SU-DHL-6 (cell line): ENCODE results near the gene NANOS3.

Experiments
- H2AFZ ChIP-seq: fragments of 200-600 bp; sonication (generic); 2 replicates; pipeline ENCODE4 v1.6.1; 2014; ENCODE audit warnings: low read depth, mild to moderate bottlenecking, moderate library complexity, mixed read lengths, antibody characterized with exemption, low read length; ENCODE audit not compliant: severe bottlenecking
- H3F3A ChIP-seq: fragments of 200-600 bp; shearing (Covaris generic); 2 replicates; pipeline ENCODE4 v1.6.0; 2016; ENCODE audit warnings: antibody characterized with exemption, mild to moderate bottlenecking; ENCODE audit not compliant: insufficient read depth
- H3K27ac ChIP-seq: fragments of 200-600 bp; sonication (generic); 2 replicates; pipeline ENCODE4 v1.5.1; 2016; ENCODE audit warnings: low read depth, mild to moderate bottlenecking, low read length, moderate library complexity, mixed read lengths
- H3K27me3 ChIP-seq: fragments of 200-600 bp; sonication (generic), shearing (Covaris generic); 2 replicates; pipeline ENCODE4 v1.6.0; 2014; ENCODE audit warnings: mild to moderate bottlenecking, low read length
- H3K36me3 ChIP-seq: fragments of 200-600 bp; sonication (generic); 2 replicates; pipeline ENCODE4 v1.6.1; 2014; ENCODE audit warnings: mild to moderate bottlenecking, low read length, mixed read lengths
- H3K4me2 ChIP-seq: fragments of 300-600, 200-600 bp; shearing (Covaris generic), sonication (generic); 2 replicates; pipeline ENCODE4 v1.6.0; 2014; ENCODE audit warnings: low read length, low read depth, mild to moderate bottlenecking; ENCODE audit not compliant: poor library complexity, severe bottlenecking
- H3K4me3 ChIP-seq: fragments of 200-600 bp; sonication (generic); 2 replicates; pipeline ENCODE4 v1.5.1; 2014; ENCODE audit warnings: antibody characterized with exemption, low read length, mild to moderate bottlenecking, mixed read lengths; ENCODE audit not compliant: insufficient read depth, poor library complexity, severe bottlenecking
- H3K79me2 ChIP-seq: fragments of 200-600 bp; sonication (generic); 2 replicates; pipeline ENCODE4 v1.6.1; 2014; ENCODE audit warnings: mild to moderate bottlenecking, low read length, moderate library complexity; ENCODE audit not compliant: insufficient read depth
- H3K9ac ChIP-seq: fragments of 200-600 bp; sonication (generic); 2 replicates; pipeline ENCODE4 v1.7.0; 2014; ENCODE audit warnings: mild to moderate bottlenecking, low read length
- H3K9me2 ChIP-seq: fragments of 200-600 bp; sonication (generic); replicated peaks from 2 replicates; pipeline ENCODE4 v1.6.1; 2014; ENCODE audit warnings: low read length; ENCODE audit not compliant: insufficient read depth
- H3K9me3 ChIP-seq: fragments of 200-600 bp; sonication (generic); 2 replicates; pipeline ENCODE4 v1.6.1; 2014; ENCODE audit warnings: low read length, mixed read lengths; ENCODE audit not compliant: insufficient read depth
- H4K20me1 ChIP-seq: fragments of 200-600 bp; sonication (generic); 2 replicates; pipeline ENCODE4 v1.6.1; 2014; ENCODE audit warnings: low read depth, mild to moderate bottlenecking, antibody characterized with exemption, low read length, moderate library complexity, mixed read lengths
- EZH2phosphoT487 ChIP-seq: fragments of 200-600 bp; sonication (generic), shearing (Covaris generic); conservative IDR thresholded peaks from 2 replicates; pipeline ENCODE4 v1.6.1; 2018; ENCODE audit warnings: mild to moderate bottlenecking, antibody characterized with exemption, low read length, moderate library complexity, mixed read lengths
- TF ChIP-seq, protein P1 (sequence below): fragments of 200-600 bp; sonication (generic); IDR thresholded peaks from one replicate; pipeline ENCODE4 v1.5.1; 2017; ENCODE audit warnings: antibody characterized with exemption, mild to moderate bottlenecking, low read length, moderate library complexity; ENCODE audit not compliant: insufficient read depth, poor library complexity, severe bottlenecking

The NANOS3 gene

DNA sequence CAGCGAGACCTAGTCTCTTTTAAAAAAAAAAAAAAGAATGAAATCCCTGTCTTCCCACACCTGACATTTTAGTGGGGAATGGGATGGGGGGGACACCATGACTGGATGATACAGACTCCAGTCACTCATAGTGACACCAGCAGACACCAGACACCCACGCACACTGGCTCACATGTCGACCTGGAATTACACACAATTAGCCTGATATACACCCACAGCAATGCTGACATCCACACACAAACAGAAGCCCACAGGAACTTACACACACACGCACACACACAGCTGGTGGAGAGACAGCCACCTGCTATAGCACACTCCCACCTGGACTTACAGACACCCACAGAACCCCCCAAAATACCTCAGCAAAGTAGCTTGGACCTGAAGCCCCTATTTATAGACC is 8.3 kb upstream of the NANOS3 start:
- Histone ChIP-seq H3F3A (no peaks in the 10 kb centered on the region), H3K9ac (no peak overlapping the region), H3K9me2 (no peaks in the 10 kb centered on the region), H3K27me3 (no peaks in the 10 kb centered on the region), H3K4me3 (no peak overlapping the region), H4K20me1 (no peaks in the 10 kb centered on the region), H3K36me3 (no peaks in the 10 kb centered on the region), H3K4me2 (no peak overlapping the region), H3K9me3 (no peaks in the 10 kb centered on the region), H3K27ac (no peak overlapping the region), H3K79me2 (no peaks in the 10 kb centered on the region), H2AFZ (no peak overlapping the region)
- TF ChIP-seq EZH2phosphoT487 = no peak
- TF ChIP-seq, protein P1, sequence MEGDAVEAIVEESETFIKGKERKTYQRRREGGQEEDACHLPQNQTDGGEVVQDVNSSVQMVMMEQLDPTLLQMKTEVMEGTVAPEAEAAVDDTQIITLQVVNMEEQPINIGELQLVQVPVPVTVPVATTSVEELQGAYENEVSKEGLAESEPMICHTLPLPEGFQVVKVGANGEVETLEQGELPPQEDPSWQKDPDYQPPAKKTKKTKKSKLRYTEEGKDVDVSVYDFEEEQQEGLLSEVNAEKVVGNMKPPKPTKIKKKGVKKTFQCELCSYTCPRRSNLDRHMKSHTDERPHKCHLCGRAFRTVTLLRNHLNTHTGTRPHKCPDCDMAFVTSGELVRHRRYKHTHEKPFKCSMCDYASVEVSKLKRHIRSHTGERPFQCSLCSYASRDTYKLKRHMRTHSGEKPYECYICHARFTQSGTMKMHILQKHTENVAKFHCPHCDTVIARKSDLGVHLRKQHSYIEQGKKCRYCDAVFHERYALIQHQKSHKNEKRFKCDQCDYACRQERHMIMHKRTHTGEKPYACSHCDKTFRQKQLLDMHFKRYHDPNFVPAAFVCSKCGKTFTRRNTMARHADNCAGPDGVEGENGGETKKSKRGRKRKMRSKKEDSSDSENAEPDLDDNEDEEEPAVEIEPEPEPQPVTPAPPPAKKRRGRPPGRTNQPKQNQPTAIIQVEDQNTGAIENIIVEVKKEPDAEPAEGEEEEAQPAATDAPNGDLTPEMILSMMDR = no peak

DNA sequence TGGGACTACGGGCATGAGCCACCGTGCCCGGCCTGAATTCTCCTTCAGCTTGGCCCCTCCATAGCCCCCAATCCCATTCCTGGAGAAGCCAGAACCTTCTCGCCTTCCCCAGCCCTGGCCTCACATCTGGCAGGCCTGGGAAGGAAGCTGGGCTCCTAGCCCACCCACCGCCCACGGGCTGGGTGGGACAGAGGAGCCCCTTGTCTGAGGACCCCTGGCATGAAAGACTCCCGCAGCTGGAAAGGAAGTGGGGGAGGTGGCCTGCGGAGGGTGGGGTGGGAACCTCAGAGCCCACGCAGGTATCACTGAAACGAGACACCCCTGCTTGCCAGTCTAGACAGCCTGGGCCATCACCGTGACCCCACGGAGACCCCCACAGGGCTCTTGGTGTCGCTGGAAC is 7.7 kb upstream of the NANOS3 start:
- no peaks in the 10 kb centered on the region for H3K27me3 ChIP-seq
- H3K9me2 ChIP-seq = no peaks in the 10 kb centered on the region
- no peak overlapping the region for H3K27ac ChIP-seq
- H3F3A ChIP-seq = no peaks in the 10 kb centered on the region
- TF ChIP-seq, protein P1 = no peak
- TF ChIP-seq EZH2phosphoT487 = no peak
- no peaks in the 10 kb centered on the region for H3K36me3 ChIP-seq
- H3K4me3 ChIP-seq = no peak overlapping the region
- no peaks in the 10 kb centered on the region for H4K20me1 ChIP-seq
- H3K4me2 ChIP-seq = no peak overlapping the region
- H3K9ac ChIP-seq = no peak overlapping the region
- no peaks in the 10 kb centered on the region for H3K9me3 ChIP-seq
- H2AFZ ChIP-seq = no peak overlapping the region
- no peaks in the 10 kb centered on the region for H3K79me2 ChIP-seq

DNA sequence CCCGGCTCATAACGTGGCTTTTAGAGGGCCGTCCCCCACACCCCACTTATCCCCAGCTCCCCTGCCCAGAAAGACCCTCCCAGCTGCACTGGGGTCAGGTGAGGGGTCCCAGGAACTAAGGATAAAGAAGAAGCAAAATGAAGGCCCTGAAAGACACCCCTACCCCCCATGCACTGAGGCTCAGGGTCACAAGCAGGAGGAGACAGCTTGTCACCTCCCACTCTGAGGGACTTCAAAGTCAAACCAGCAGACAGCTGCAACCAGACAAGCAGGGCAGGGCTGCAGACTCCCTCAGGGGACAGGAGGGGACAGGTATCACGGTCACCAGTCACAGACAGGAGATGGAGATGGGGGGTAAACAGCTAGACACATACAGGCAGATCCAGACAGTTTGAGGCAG is 6.1 kb upstream of the NANOS3 start:
- H3K27me3 ChIP-seq = no peaks in the 10 kb centered on the region
- no peak for TF ChIP-seq EZH2phosphoT487
- TF ChIP-seq, protein P1 = no peak
- H3K9ac ChIP-seq = no peak overlapping the region
- H3K36me3 ChIP-seq = no peaks in the 10 kb centered on the region
- H2AFZ ChIP-seq = no peak overlapping the region
- no peaks in the 10 kb centered on the region for H3F3A ChIP-seq
- no peaks in the 10 kb centered on the region for H3K79me2 ChIP-seq
- no peaks in the 10 kb centered on the region for H4K20me1 ChIP-seq
- H3K4me3 ChIP-seq = no peak overlapping the region
- H3K4me2 ChIP-seq = no peak overlapping the region
- no peaks in the 10 kb centered on the region for H3K9me3 ChIP-seq
- no peaks in the 10 kb centered on the region for H3K9me2 ChIP-seq
- H3K27ac ChIP-seq = no peak overlapping the region

DNA sequence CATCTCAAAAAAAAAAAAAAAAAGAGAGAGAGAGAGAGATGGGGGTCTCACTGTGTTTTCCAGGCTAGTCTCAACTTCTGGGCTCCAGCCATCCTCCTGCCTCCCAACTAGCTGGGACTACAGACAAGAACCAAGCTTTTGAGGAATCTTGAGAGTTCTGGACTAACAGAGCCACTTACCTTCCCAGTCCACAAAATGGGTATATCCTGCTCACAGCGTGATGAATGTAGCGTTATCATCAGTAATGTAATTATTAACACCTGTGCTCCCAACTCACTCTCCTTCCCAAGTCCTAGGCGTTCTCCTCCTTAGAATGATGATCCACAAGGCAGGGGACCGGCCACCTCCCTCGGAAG is 4.6 kb upstream of the NANOS3 start:
- Histone ChIP-seq H3K4me3 (peak overlapping the region; percentile 34), H3K27ac (no peak overlapping the region), H3K9ac (peak overlapping the region; percentile 30), H3K36me3 (no peaks in the 10 kb centered on the region), H3K27me3 (no peaks in the 10 kb centered on the region), H3K9me2 (no peaks in the 10 kb centered on the region), H4K20me1 (no peaks in the 10 kb centered on the region), H3K9me3 (no peaks in the 10 kb centered on the region), H2AFZ (peak overlapping the region; percentile 69), H3F3A (no peaks in the 10 kb centered on the region), H3K79me2 (no peaks in the 10 kb centered on the region), H3K4me2 (peak overlapping the region; percentile 63)
- TF ChIP-seq, protein P1 = no peak
- no peak for TF ChIP-seq EZH2phosphoT487
